ENCODE measurements around the gene COA8. TPM values are rescaled to one million over a fixed set of nuclear protein-coding genes. Genes with fewer than 3 reads are reported as not detected.

COA8 gene
- total and polyA plus RNA-seq, 9 of the 15 experiments (the other 6 are each of a cell fraction or from before 2014, with no cell fraction given): 5.0 to 35.3 (median 25.7) TPM

DNA sequence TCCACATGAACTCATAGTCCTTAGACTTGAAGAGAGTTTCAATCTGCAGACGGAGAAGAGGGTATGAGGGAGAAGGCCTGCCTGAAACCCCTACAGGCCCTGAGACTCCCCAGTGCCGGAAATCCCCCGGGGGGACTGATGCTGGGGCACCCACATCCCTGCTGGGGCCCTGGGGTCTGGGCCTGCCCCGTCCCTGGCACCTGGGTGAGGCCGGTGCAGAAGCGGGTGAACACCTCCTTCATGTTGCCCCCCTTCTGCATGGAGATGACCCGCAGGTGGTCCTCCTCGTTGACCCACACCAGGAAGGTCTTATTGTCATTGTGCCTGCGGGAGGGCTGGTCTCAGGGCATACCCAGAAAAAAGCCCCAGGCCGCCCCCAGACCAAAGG lies 42.5 kb upstream of the COA8 start (continued):
- TF ChIP-seq MYC (IDR thresholded peaks at IDR 0.05; ENCODE audit: low read depth, low read length): no peak
- TF ChIP-seq MYC (CRISPR knock-in tag; IDR thresholded peaks at IDR 0.05; ENCODE audit: borderline replicate concordance, low read depth): no peak
- no peak for TF ChIP-seq PML (IDR thresholded peaks at IDR 0.05; ENCODE audit: low read length)
- no peak for TF ChIP-seq MIER1 (IDR thresholded peaks at IDR 0.05; ENCODE audit: low read depth)
- TF ChIP-seq HEY1 (CRISPR knock-in tag; IDR thresholded peaks at IDR 0.05; ENCODE audit: borderline replicate concordance): no peak
- no peak for TF ChIP-seq ARNT (IDR thresholded peaks at IDR 0.05)
- TF ChIP-seq, protein P1, sequence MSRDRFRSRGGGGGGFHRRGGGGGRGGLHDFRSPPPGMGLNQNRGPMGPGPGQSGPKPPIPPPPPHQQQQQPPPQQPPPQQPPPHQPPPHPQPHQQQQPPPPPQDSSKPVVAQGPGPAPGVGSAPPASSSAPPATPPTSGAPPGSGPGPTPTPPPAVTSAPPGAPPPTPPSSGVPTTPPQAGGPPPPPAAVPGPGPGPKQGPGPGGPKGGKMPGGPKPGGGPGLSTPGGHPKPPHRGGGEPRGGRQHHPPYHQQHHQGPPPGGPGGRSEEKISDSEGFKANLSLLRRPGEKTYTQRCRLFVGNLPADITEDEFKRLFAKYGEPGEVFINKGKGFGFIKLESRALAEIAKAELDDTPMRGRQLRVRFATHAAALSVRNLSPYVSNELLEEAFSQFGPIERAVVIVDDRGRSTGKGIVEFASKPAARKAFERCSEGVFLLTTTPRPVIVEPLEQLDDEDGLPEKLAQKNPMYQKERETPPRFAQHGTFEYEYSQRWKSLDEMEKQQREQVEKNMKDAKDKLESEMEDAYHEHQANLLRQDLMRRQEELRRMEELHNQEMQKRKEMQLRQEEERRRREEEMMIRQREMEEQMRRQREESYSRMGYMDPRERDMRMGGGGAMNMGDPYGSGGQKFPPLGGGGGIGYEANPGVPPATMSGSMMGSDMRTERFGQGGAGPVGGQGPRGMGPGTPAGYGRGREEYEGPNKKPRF (IDR thresholded peaks at IDR 0.05; ENCODE audit: low read depth, low read length): no peak
- no peak for TF ChIP-seq SREBF2 (CRISPR knock-in tag; IDR thresholded peaks at IDR 0.05)
- no peak for TF ChIP-seq ESRRA (IDR thresholded peaks at IDR 0.05; ENCODE audit: borderline replicate concordance, low read depth)
- TF ChIP-seq ZNF197 (CRISPR knock-in tag; IDR thresholded peaks at IDR 0.05; ENCODE audit: low read depth): no peak
